Measurements from ENCODE around the gene FERMT2.

The FERMT2 gene

DNA sequence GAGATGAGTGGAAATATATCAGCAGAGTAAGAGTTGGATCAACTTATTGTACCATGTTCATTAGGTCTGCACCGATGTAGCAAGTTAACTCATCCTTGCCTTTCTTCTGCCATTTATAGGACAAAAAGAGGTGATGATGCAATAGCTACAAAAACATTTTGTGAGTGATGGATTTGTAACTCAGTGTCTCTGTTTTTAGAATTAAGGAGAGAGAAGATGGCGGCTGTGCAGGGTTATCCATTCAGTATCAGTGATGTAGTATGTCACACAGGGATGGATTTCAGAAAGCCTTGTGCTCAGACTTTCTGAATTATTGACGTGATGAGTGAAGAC is 97.4 kb downstream of the FERMT2 start:
- no peak for DNase-seq
- H3K27ac ChIP-seq (ENCODE audit: insufficient read depth, low read length, poor library complexity, severe bottlenecking), result no peak overlapping the region
- no peaks in the 10 kb centered on the region for H3K36me3 ChIP-seq (ENCODE audit: control insufficient read depth, insufficient read depth, low read length)
- no peaks in the 10 kb centered on the region for H3K4me1 ChIP-seq (ENCODE audit: control insufficient read depth, insufficient read depth, low read length, poor library complexity, severe bottlenecking)
- no peak overlapping the region for H3K4me3 ChIP-seq (ENCODE audit: insufficient read depth, low read depth, low read length, poor library complexity, severe bottlenecking)
- H3K9me3 ChIP-seq (ENCODE audit: control insufficient read depth, low read length), result no peaks in the 10 kb centered on the region
- H3K27me3 ChIP-seq (replicated peaks; ENCODE audit: control insufficient read depth, insufficient read depth, low read length, poor library complexity, severe bottlenecking), result no peaks in the 10 kb centered on the region

DNA sequence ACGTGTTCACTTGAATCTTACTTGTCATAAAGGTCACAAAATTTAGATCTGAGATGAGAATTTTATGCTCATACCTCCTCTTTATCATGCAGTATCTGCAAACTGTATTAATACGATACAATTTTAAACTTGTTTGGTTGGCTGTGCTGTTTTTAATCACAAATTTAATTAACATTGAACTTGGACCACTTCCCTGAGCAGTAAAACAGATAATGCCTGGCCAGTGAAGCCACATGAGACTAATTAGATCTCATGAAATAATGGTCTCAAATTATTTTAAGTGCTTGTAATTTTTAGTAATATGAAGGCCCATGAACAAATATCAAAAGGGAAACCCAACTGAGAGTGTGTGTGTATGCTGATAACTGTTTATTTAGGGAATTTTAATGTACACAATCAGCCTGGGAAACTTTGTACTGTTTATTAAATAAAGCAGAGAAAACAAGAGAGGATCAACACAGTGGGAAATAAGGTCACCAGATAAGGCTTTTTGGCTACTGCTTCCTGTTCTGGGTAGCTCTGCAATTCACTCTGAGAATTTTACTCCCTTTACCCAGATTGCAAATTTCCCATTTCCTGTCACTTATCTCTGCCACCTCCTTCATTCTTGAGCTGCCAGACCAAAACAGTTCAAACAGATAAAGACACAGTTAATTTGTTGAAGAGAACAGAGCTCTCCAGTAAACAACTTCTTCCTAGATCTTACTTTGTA is 97.9 kb downstream of the FERMT2 start:
- no peak overlapping the region for H3K27ac ChIP-seq (ENCODE audit: insufficient read depth, low read length, poor library complexity, severe bottlenecking)
- no peaks in the 10 kb centered on the region for H3K27me3 ChIP-seq (replicated peaks; ENCODE audit: control insufficient read depth, insufficient read depth, low read length, poor library complexity, severe bottlenecking)
- DNase-seq, result no peak

DNA sequence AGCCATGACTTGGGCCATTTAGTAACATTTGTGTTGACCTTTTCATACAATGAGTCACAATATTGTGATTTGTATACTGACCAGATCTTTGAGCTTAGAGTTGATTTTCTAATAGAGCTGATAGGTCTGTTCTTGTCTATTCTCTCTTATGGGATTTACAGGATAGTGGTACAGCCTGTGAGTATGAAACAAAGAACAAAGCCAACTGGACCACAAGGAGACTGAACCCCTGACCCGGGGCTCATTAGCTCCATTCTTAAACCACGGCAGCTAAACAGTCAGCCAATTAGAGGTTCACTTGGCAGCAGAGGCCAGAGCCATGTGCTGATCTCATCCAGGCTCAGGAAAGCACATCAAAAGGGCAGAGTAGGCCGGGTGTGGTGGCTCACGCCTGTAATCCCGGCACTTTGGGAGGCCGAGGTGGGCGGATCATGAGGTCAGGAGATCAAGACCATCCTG is 100.4 kb downstream of the FERMT2 start:
- Histone ChIP-seq H3K4me1 (ENCODE audit: control insufficient read depth, insufficient read depth, low read length, poor library complexity, severe bottlenecking) (no peaks in the 10 kb centered on the region), H3K27ac (ENCODE audit: insufficient read depth, low read length, poor library complexity, severe bottlenecking) (no peak overlapping the region), H3K36me3 (ENCODE audit: control insufficient read depth, insufficient read depth, low read length) (no peaks in the 10 kb centered on the region), H3K27me3 (replicated peaks; ENCODE audit: control insufficient read depth, insufficient read depth, low read length, poor library complexity, severe bottlenecking) (no peaks in the 10 kb centered on the region), H3K9me3 (ENCODE audit: control insufficient read depth, low read length) (no peaks in the 10 kb centered on the region), H3K4me3 (ENCODE audit: insufficient read depth, low read depth, low read length, poor library complexity, severe bottlenecking) (no peak overlapping the region)
- no peak for DNase-seq

More for the DNA sequence above, 97.9 kb downstream of the FERMT2 start:
- no peak overlapping the region for H3K4me3 ChIP-seq (ENCODE audit: insufficient read depth, low read depth, low read length, poor library complexity, severe bottlenecking)
- no peaks in the 10 kb centered on the region for H3K9me3 ChIP-seq (ENCODE audit: control insufficient read depth, low read length)
- no peaks in the 10 kb centered on the region for H3K4me1 ChIP-seq (ENCODE audit: control insufficient read depth, insufficient read depth, low read length, poor library complexity, severe bottlenecking)
- H3K36me3 ChIP-seq (ENCODE audit: control insufficient read depth, insufficient read depth, low read length), result no peaks in the 10 kb centered on the region

DNA sequence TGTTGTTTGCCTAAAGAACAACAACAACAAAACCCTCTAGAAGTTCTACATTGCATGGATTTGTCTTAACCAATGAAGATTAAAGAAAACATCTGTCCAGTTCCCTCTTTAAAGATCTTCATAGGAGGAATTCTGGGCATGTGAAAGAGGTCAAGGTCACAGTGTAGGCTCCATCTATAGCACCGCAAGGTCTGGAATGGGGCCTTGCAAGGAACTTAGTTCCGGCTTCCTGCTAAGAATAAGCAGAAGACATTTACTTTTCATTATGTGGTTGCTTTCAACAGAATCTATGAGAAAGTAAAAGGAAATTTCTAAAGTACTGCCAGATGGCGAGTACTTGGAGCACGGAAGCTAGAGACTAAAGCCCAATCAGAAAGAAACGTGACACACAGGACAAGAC is 102.2 kb downstream of the FERMT2 start:
- no peaks in the 10 kb centered on the region for H3K36me3 ChIP-seq (ENCODE audit: control insufficient read depth, insufficient read depth, low read length)
- no peaks in the 10 kb centered on the region for H3K4me1 ChIP-seq (ENCODE audit: control insufficient read depth, insufficient read depth, low read length, poor library complexity, severe bottlenecking)
- no peaks in the 10 kb centered on the region for H3K27me3 ChIP-seq (replicated peaks; ENCODE audit: control insufficient read depth, insufficient read depth, low read length, poor library complexity, severe bottlenecking)
- no peak overlapping the region for H3K27ac ChIP-seq (ENCODE audit: insufficient read depth, low read length, poor library complexity, severe bottlenecking)
- no peaks in the 10 kb centered on the region for H3K9me3 ChIP-seq (ENCODE audit: control insufficient read depth, low read length)
- H3K4me3 ChIP-seq (ENCODE audit: insufficient read depth, low read depth, low read length, poor library complexity, severe bottlenecking), result no peak overlapping the region
- DNase-seq, result no peak

DNA sequence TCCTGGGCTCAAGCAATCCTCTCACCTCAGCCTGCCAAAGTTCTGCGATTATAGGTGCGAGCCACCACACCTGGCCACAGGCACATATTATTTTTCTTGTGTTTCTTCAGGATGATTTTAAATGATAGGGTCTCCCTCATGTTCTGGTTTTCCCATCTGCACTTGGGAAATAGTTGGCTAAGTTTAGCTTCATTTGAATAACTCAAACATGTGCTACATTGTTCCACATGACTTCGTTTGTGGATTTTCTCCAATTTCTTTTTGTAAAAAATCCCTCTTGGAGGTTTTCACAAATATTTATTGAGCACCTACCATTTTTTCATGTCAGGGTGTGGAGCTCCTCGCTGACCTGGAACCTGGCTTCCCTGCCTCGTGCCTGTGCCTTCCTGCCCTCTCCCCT is 104.3 kb downstream of the FERMT2 start:
- H3K36me3 ChIP-seq (ENCODE audit: control insufficient read depth, insufficient read depth, low read length), result no peaks in the 10 kb centered on the region
- no peaks in the 10 kb centered on the region for H3K4me1 ChIP-seq (ENCODE audit: control insufficient read depth, insufficient read depth, low read length, poor library complexity, severe bottlenecking)
- no peaks in the 10 kb centered on the region for H3K27me3 ChIP-seq (replicated peaks; ENCODE audit: control insufficient read depth, insufficient read depth, low read length, poor library complexity, severe bottlenecking)
- no peak overlapping the region for H3K27ac ChIP-seq (ENCODE audit: insufficient read depth, low read length, poor library complexity, severe bottlenecking)
- H3K9me3 ChIP-seq (ENCODE audit: control insufficient read depth, low read length), result no peaks in the 10 kb centered on the region
- H3K4me3 ChIP-seq (ENCODE audit: insufficient read depth, low read depth, low read length, poor library complexity, severe bottlenecking), result no peak overlapping the region
- no peak for DNase-seq

DNA sequence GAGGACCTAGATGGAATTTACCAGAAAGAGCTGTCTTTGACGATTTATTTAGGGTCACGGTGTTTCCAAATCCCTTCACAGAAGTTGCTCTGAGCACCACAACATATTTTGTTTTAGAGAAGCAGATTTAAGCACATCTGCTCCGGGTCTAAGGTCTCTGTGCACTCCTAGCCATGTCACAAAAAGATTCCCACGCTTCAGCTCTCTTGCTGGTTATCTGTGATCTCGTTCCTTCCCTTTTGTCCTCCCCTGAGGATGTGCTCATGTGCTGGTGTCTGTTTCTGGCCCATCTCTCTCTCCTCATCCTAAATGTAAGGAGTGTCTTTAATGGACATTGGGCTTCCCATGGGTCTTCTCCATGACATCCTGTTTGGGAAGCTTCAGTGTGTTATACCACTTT is 105.8 kb downstream of the FERMT2 start:
- H3K4me3 ChIP-seq (ENCODE audit: insufficient read depth, low read depth, low read length, poor library complexity, severe bottlenecking), result no peak overlapping the region
- H3K27me3 ChIP-seq (replicated peaks; ENCODE audit: control insufficient read depth, insufficient read depth, low read length, poor library complexity, severe bottlenecking), result no peaks in the 10 kb centered on the region
- no peak overlapping the region for H3K27ac ChIP-seq (ENCODE audit: insufficient read depth, low read length, poor library complexity, severe bottlenecking)
- H3K9me3 ChIP-seq (ENCODE audit: control insufficient read depth, low read length), result no peaks in the 10 kb centered on the region
- H3K36me3 ChIP-seq (ENCODE audit: control insufficient read depth, insufficient read depth, low read length), result no peaks in the 10 kb centered on the region
- DNase-seq, result no peak
- H3K4me1 ChIP-seq (ENCODE audit: control insufficient read depth, insufficient read depth, low read length, poor library complexity, severe bottlenecking), result no peaks in the 10 kb centered on the region

DNA sequence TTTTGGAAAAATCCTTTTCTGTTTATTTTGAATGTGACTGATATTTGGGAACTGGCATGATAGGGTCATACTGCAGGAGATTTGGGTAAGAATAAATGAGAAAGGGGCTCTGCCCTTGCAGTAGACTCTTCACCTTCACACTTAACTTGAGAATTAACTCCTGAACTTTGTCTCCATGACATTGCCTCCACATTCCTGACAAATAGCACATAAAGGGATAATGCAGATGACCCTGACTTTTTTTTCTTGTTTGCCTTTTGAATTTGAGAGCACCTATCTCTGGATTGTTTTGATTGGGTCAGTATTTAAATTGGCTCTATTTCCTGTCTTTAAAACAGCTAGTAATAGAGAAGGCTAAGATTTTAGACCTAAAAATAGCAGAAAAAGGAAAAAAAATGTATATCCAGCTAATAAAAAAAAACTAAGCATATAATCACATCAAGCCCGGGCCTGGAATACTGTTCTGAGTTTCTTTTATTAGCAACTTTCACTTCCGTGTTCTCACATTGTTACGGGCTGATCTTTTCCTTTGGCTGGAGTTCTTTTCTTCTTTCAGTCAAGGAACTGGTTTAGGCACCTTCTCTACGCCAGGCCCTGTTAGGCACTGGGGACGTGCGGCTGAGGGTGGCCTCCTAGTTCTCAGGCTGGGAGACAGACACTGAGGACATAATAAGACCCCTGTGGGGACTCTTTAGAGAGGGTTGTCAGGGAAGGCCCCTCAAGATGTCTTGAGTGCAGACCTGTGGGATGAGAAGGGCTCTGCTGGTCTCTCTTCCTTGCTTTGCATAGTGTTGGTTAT is 106.4 kb downstream of the FERMT2 start:
- Histone ChIP-seq H3K4me3 (ENCODE audit: insufficient read depth, low read depth, low read length, poor library complexity, severe bottlenecking) (no peak overlapping the region), H3K4me1 (ENCODE audit: control insufficient read depth, insufficient read depth, low read length, poor library complexity, severe bottlenecking) (no peaks in the 10 kb centered on the region), H3K27ac (ENCODE audit: insufficient read depth, low read length, poor library complexity, severe bottlenecking) (no peak overlapping the region), H3K36me3 (ENCODE audit: control insufficient read depth, insufficient read depth, low read length) (no peaks in the 10 kb centered on the region), H3K9me3 (ENCODE audit: control insufficient read depth, low read length) (no peaks in the 10 kb centered on the region), H3K27me3 (replicated peaks; ENCODE audit: control insufficient read depth, insufficient read depth, low read length, poor library complexity, severe bottlenecking) (no peaks in the 10 kb centered on the region)
- no peak for DNase-seq

DNA sequence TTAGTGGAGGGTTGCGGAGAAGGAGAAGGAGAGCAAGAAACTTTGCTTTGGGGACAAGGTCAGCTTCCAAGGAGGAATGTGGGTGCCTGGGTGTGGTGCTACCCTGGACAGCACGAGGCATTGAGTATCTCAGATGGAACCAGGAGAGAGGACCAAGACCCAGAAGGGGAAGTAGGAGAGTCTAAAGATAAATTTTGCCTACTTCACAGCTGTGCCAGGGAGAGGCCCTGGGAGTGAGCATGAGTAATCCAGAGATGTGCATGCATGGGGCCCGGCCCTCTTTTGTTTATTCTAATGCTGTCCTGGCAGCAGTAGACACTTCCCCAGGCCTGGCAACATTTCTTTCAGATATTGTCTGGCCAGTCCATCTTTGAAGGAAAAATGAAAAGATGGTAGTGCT is 110.0 kb downstream of the FERMT2 start:
- Histone ChIP-seq H3K4me1 (ENCODE audit: control insufficient read depth, insufficient read depth, low read length, poor library complexity, severe bottlenecking) (no peaks in the 10 kb centered on the region), H3K9me3 (ENCODE audit: control insufficient read depth, low read length) (no peaks in the 10 kb centered on the region), H3K36me3 (ENCODE audit: control insufficient read depth, insufficient read depth, low read length) (no peaks in the 10 kb centered on the region), H3K4me3 (ENCODE audit: insufficient read depth, low read depth, low read length, poor library complexity, severe bottlenecking) (no peak overlapping the region), H3K27ac (ENCODE audit: insufficient read depth, low read length, poor library complexity, severe bottlenecking) (no peak overlapping the region), H3K27me3 (replicated peaks; ENCODE audit: control insufficient read depth, insufficient read depth, low read length, poor library complexity, severe bottlenecking) (no peaks in the 10 kb centered on the region)
- no peak for DNase-seq

DNA sequence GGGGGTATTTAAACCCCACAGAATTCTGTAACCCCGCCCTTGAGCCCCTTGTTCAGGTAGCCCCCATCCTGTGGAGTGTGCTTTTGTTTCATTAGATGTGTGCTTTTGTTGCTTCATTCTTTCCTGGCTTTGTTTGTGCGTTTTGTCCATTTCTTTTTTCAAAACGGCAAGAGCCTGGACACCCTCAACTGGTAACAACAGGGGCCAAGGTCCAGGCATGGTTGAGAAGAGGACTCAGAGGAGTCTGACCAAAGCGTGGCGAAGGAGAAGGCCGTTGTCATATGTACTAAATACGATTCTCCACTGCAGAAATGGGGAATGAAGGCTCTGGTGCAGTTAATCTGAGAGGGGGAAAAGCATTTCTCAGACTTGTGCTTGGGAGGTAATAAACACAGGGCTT is 113.4 kb downstream of the FERMT2 start:
- Histone ChIP-seq H3K9me3 (ENCODE audit: control insufficient read depth, low read length) (no peaks in the 10 kb centered on the region), H3K27me3 (replicated peaks; ENCODE audit: control insufficient read depth, insufficient read depth, low read length, poor library complexity, severe bottlenecking) (no peaks in the 10 kb centered on the region), H3K4me1 (ENCODE audit: control insufficient read depth, insufficient read depth, low read length, poor library complexity, severe bottlenecking) (no peaks in the 10 kb centered on the region), H3K4me3 (ENCODE audit: insufficient read depth, low read depth, low read length, poor library complexity, severe bottlenecking) (no peak overlapping the region), H3K27ac (ENCODE audit: insufficient read depth, low read length, poor library complexity, severe bottlenecking) (no peak overlapping the region), H3K36me3 (ENCODE audit: control insufficient read depth, insufficient read depth, low read length) (no peaks in the 10 kb centered on the region)
- DNase-seq, result no peak

DNA sequence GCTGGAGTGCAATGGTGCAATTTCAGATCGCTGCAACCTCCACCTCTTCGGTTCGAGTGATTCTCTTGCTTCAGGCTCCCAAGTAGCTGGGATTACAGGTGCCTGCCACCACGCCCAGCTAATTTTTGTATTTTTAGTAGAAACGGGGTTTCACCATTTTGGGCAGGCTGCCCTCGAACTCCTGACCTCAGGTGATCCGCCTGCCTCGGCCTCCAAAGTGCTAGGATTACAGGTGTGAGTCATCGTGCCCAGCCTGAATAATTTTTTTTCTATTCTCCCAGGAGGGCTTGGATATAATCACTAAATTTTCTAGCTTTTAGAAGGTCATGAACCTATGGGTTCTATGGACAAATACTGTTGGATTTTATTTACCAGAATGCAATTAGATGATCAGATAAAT is 114.8 kb downstream of the FERMT2 start:
- Histone ChIP-seq H3K36me3 (ENCODE audit: control insufficient read depth, insufficient read depth, low read length) (no peaks in the 10 kb centered on the region), H3K4me3 (ENCODE audit: insufficient read depth, low read depth, low read length, poor library complexity, severe bottlenecking) (no peak overlapping the region), H3K27me3 (replicated peaks; ENCODE audit: control insufficient read depth, insufficient read depth, low read length, poor library complexity, severe bottlenecking) (no peaks in the 10 kb centered on the region), H3K4me1 (ENCODE audit: control insufficient read depth, insufficient read depth, low read length, poor library complexity, severe bottlenecking) (no peaks in the 10 kb centered on the region), H3K9me3 (ENCODE audit: control insufficient read depth, low read length) (no peaks in the 10 kb centered on the region), H3K27ac (ENCODE audit: insufficient read depth, low read length, poor library complexity, severe bottlenecking) (no peak overlapping the region)
- no peak for DNase-seq
